Activated CD4-positive, alpha-beta T cell treated with anti-CD3 and anti-CD28 coated beads, Interleukin-2, amount 50 U/mL, for 4 hours (primary cell): ENCODE data around the gene KPNA6.
"Not testable (repeated sequence)": the region's sequence is repeated elsewhere in the genome, so short reads cannot be mapped to it uniquely, and the experiment has no call there.

Source experiments
- DNase-seq, 2 experiments: peaks; one replicate each; pipeline ENCODE4 v3.0.0-alpha.2; 2020

KPNA6 gene

DNA sequence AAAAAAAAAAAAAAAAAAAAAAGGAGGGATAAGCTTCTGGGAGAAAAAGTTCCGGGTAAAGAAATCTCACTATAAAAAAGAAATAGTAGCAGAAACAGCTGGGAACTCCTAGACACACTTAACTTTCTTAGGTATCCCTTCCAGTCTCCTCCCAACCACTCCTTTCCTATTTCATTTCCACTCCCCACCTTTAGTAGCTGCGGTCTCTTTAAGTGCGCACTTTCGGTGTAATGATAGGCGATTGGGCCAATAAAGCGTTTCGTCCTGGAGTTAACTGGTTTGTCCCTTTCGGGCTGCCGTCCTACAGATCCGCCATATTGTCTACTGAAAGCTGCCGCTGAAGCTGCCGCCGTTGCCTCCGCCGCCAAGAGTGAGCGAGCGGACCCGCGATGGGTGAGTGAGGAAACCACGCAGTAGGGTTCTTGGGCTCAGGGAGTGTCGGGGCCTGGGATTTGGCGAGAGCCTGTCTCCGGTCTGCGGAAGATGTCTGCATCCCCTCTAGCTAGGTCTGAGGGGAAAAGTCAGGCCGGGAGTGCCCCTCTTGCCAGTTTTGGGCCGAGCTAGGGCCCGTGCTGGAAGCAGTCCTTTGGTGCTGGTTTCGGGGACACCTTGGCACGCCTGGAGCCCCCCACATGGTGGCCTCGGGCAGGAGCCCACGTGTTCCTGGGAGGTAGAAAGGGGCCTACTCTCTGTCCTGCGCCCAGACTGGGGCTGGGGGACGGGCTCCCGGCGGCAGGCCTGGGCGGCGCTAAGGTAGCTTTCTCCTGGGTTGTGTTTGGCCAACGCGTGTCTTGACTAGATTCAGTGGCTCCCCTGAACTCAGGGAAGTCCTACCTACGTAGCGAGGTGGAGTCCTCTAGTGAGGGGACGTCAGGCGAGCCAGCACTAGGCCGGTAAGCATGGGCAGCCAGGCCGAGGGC is at the start of gene KPNA6:
TSS of gene KPNA6 (plus strand) at position 315 of the 920 bp plus-strand sequence. CDS start at position 390, 75 bp downstream.
- DNase-seq: peak; percentile 88 to 89

DNA sequence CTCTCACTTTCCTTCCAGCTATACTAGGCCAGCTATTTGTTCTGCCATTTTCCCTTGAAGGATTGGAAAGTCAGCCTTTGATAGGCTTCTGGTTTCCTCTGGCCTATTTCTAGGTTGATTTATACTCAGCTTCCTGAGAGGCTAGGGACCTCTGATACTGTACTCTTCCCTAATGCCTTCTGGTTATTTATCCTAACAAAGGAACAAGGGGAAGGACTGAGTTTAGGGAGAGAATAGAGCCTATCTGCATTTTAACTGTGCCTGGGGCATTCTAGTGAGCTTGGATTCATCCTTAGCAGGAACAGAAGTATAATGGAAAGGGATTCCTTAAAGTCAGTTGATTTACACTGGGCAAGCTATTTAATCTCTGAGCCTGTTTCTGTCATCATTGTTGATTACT is 46.9 kb upstream of the KPNA6 start:
- no peak for DNase-seq

- no peak for DNase-seq
Measured at GRCh38 chr1:32062867-32063230, 45.0 kb upstream of the KPNA6 start.

GRCh38 chr1:32063261-32063681 is 44.6 kb upstream of the KPNA6 start:
- DNase-seq: no peak

GRCh38 chr1:32065613-32066488 is 42.0 kb upstream of the KPNA6 start:
- DNase-seq: not testable (repeated sequence)

DNA sequence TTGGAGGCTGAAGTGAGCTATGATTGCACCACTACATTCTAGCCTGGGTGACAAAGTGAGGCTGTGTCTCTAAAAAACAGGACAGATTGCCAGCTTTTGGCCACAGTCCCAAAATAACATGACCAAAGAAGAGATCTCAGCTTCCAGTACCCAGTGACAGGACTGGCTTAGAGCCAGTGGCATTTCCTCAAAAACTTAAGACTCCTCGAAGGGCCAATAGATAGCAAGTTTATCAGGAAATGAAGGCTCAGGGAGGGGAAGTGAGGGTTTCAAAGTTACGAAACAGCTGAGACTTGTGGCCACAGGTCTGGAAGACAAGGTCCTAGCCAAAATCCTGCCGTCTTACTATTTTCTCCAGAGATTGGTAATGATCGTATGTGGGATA is 41.4 kb upstream of the KPNA6 start:
- no peak for DNase-seq

- no peak for DNase-seq
Measured at GRCh38 chr1:32068957-32069588, 38.8 kb upstream of the KPNA6 start.

DNA sequence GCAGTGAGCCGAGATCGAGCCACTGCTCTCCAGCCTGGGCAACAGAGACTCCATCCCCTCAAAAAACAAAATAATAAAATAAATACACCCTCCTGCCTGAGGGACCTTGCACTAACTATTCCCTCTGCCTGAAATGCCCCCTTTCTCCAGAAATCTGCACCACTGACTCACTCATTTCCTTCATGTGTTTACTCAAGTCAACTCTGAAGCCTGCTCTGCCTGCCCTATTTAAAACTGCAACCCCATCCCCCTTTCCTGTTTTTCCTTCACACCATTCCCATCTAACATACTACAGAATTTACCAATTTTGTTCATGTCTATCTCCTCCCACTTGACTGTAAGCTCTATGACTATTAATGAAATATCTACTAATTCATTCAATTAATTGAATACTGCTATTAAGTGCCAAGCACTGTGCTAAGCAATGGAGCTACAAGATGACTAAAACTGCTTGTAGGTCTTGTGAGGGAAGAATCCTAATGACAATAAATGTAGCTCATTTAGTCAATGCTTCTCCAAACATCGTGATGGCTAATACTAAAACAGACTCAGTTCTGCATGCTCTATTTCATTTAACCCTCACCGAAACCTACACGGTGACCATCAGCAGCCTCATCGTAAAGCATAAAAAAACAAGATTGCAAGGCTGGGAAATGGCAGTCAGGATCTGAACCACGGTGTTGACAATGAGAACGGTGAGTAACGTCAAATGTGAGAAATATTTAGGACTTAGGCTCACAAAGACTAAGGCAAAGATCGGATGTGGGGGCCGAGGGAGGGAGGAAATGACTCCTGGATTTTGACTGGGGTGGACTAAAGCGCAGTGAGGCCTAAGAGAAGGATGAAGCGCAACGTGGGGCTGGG is 35.9 kb upstream of the KPNA6 start:
- no peak for DNase-seq

GRCh38 chr1:32072622-32073298 is 35.1 kb upstream of the KPNA6 start, which contains the start of gene TMEM39B:
Gene TMEM39B (plus strand): TSS chr1:32072939. CDS start chr1:32073048, 109 bp downstream.
- DNase-seq: peak; percentile 86 to 89

DNA sequence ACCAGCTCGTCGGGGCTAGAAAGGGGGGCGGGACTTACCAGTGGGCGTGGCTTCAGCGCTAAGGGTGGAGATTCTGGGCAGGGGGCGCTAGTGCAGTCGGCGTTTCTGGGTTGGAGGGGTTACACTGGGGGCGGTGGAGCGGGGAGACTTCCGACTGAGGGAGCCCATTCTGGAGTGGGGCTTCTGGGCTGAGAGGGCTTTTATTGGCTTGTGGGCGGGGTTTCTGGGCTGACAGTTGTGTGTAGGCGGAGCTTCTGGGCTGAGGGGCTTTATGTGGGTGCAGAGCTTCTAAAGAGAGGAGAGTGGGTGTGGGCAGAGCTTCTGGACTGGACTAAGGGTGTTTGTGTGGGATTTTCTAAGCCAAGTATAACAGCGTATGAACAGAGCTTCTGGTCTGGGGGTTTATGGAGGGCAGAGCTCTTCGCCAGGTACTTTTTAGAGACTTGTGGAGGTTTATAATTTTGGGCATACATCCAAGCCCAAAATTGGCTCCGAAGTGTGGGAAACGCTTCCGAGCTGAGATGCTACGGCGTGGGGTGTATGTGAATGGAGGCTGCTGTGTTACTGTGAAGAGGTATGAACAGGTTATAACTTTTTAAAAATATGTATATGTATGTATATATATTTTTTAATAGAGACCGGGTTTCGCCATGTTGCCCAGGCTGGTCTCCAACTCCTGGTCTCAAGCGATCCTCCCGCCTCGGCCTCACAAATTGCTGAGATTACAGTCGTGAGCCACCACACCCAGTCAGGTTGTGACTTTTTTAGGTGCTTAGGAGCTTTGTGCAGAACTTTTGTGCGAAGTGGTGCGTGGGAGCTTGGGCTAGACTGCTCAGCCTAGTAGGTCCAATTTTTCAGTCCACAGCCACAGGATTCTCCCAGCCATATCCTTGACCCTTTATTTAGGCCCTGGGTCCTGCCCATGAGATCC is 34.3 kb upstream of the KPNA6 start:
- DNase-seq: no peak

- no peak for DNase-seq
Measured at GRCh38 chr1:32074841-32075240, 33.0 kb upstream of the KPNA6 start.

DNA sequence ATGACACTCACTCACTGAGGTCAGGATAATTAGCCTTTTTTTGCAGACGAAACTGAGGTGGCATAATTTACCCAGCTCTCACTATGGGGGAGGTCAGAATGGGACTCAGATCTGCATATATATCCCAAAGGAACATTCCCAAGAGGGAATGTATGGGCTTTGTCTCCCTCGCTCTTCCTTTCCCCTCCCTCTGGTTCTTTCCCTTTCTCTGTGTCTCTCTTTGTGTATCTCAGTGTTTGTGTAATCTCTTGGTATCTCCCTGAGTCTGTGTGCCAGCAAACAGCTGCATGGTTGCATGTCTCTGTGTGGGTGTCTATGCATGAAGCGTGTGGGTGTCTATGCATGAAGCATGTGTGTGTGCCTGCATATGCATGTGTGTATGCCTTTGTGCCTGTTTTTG is 30.4 kb upstream of the KPNA6 start:
- no peak for DNase-seq

GRCh38 chr1:32082022-32082421 is 25.8 kb upstream of the KPNA6 start:
- no peak for DNase-seq

DNA sequence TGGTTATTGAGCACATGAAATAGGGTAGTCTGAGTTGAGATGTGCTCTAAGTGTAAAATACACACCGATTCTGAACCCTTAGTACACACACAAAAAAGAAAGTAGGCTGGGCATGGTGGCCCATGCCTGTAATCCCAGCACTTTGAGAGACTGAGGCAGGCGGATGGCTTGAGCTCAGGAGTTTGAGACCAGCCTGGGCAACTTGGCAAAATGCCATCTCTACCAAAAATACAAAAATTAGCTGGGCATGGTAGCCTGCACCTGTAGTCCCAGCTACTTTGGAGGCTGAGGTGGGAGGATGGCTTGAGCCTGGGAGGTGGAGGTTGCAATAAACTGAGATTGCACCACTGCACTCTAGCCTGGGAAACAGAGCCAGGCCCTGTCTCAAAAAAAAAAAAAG is 21.5 kb upstream of the KPNA6 start:
- not testable (repeated sequence) for DNase-seq

- DNase-seq: no peak
Measured at GRCh38 chr1:32091176-32091575, 16.7 kb upstream of the KPNA6 start.

DNA sequence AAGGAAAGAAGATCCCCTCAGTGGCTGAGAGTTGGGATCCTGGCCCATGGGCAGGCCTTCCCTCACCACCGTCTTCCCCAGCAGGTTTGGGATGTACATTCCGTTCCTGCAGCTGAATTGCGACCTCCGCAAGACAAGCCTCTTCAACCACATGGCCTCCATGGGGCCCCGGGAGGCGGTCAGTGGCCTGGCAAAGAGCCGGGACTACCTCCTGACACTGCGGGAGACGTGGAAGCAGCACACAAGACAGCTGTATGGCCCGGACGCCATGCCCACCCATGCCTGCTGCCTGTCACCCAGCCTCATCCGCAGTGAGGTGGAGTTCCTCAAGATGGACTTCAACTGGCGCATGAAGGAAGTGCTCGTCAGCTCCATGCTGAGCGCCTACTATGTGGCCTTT is 16.3 kb upstream of the KPNA6 start:
- DNase-seq: no peak

DNA sequence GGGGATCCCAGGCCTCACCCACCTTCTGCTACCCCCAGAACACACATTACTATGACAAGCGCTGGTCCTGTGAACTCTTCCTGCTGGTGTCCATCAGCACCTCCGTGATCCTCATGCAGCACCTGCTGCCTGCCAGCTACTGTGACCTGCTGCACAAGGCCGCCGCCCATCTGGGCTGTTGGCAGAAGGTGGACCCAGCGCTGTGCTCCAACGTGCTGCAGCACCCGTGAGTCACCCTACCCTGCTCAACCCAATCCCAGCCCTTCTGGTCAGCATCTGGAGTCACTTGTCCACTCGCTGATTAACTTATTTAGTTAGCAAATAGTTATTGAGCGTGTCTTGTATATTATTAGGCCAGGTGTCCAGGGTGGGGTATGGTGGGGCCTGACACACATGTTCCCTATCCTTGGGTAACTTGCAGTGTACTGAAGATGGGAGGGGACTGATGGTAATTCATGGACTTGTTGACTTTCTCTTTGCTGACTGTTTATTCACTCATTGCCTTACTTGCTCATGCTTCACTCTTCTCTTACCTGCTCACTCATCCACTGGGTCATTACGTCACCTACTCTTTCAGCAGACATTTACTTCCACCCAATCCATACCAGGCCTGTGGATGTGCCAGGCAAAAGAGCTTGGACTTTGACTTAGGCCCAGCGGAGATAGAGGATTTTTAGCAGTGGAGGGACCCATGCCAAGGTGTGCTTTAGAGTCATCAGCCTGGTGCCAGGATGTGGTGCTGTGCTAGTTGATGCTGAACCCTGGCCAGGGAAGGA is 12.9 kb upstream of the KPNA6 start:
- DNase-seq: no peak

DNA sequence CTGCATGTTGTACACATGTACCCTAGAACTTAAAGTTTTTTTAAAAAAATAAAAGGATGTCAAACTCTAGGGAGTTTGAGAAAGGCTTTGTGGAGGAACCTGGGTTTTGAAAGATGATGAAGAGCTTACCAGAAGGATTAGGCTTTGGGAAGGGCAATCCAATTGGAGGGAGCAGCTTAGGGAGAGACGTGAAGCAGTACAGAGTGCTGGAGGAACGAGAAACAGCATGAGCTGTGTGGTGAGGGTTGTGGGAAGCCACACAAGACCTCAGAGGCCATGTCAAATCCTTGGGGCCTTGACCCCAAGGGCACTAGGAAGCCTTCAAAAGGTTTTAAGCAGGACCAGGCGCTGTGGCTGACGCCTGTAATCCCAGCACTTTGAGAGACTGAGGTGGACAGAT is 8.4 kb upstream of the KPNA6 start:
- DNase-seq: no peak

GRCh38 chr1:32100359-32100758 is 7.5 kb upstream of the KPNA6 start:
- DNase-seq: no peak
